Osteoblast (primary cell): ENCODE data around the gene SACS. TPM values are rescaled to one million over a fixed set of nuclear protein-coding genes. Genes with fewer than 3 reads are reported as not detected.

Source experiments
- DNase-seq: peaks from one replicate; pipeline ENCODE4 v3.0.0; 2011; ENCODE audit warnings: low spot score, mixed read lengths; ENCODE audit not compliant: insufficient read length; ENCODE audit errors: missing footprints
- H2AFZ ChIP-seq: 2 replicates; pipeline ENCODE4 v1.6.0; 2011; ENCODE audit warnings: mild to moderate bottlenecking, low read length
- H3K27ac ChIP-seq: 2 replicates; pipeline ENCODE4 v1.5.1; 2011; ENCODE audit warnings: mild to moderate bottlenecking, low read depth, low read length, moderate library complexity
- H3K27me3 ChIP-seq: 2 replicates; pipeline ENCODE4 v1.6.0; 2012; ENCODE audit warnings: mild to moderate bottlenecking, control low read depth, inconsistent platforms, low read length, moderate library complexity; ENCODE audit not compliant: insufficient read depth
- H3K36me3 ChIP-seq: 2 replicates; pipeline ENCODE4 v1.5.1; 2011; ENCODE audit warnings: mild to moderate bottlenecking, low read length, control low read depth, moderate library complexity; ENCODE audit not compliant: insufficient read depth
- H3K4me1 ChIP-seq: 2 replicates; pipeline ENCODE4 v1.5.1; 2011; ENCODE audit warnings: mild to moderate bottlenecking, low read length, control low read depth, moderate library complexity; ENCODE audit not compliant: insufficient read depth
- H3K4me2 ChIP-seq: 2 replicates; pipeline ENCODE4 v1.6.0; 2011; ENCODE audit warnings: mild to moderate bottlenecking, low read length; ENCODE audit not compliant: insufficient read depth
- H3K4me3 ChIP-seq: fragments of 200-600 bp; sonication (generic); 3 replicates; pipeline ENCODE4 v1.5.1; 2012; ENCODE audit warnings: mild to moderate bottlenecking, low read length, inconsistent platforms; ENCODE audit not compliant: insufficient read depth
- H3K79me2 ChIP-seq: 2 replicates; pipeline ENCODE4 v1.6.0; 2012; ENCODE audit warnings: mild to moderate bottlenecking, low read length, control low read depth, inconsistent platforms; ENCODE audit not compliant: insufficient read depth
- H3K9me3 ChIP-seq: 2 replicates; pipeline ENCODE4 v1.5.1; 2011; ENCODE audit warnings: low read depth, low read length, control low read depth
- H4K20me1 ChIP-seq: 2 replicates; pipeline ENCODE4 v1.6.0; 2012; ENCODE audit warnings: mild to moderate bottlenecking, low read length, control low read depth; ENCODE audit not compliant: insufficient read depth
- total RNA-seq: library from RNA; depleted of rRNA; stranded (reverse); fragments of >200 nt; gene quantifications from 2 replicates; pipeline ENCODE4 v1.2.3, GENCODE V29; 2012
- TF ChIP-seq, protein P1 (sequence below): IDR thresholded peaks from 2 replicates; pipeline ENCODE4 v1.5.1; 2011; ENCODE audit warnings: mild to moderate bottlenecking, low read depth, low read length, moderate library complexity; ENCODE audit errors: extremely low read depth

Gene SACS
- total RNA-seq, 1 donor: 59.0 TPM

DNA sequence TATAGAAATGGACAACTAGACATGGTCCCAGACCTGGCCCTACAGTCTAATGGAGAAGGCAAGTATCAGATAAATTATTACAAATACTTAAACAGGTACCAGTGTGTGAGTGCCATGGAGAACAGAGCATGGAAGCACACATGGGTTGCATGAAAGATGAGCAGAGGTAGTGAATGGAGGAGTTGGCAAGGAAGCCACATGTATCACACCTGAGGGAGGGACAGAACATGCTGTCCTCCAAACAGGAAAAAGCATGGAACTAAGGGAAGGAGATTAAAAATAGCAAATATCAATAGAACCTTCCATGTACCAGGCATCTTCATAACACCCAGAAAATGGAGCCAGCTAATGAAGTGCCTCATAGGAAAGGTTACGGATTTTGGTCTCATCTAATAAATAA lies 85.9 kb downstream of the SACS start:
- TF ChIP-seq, protein P1, sequence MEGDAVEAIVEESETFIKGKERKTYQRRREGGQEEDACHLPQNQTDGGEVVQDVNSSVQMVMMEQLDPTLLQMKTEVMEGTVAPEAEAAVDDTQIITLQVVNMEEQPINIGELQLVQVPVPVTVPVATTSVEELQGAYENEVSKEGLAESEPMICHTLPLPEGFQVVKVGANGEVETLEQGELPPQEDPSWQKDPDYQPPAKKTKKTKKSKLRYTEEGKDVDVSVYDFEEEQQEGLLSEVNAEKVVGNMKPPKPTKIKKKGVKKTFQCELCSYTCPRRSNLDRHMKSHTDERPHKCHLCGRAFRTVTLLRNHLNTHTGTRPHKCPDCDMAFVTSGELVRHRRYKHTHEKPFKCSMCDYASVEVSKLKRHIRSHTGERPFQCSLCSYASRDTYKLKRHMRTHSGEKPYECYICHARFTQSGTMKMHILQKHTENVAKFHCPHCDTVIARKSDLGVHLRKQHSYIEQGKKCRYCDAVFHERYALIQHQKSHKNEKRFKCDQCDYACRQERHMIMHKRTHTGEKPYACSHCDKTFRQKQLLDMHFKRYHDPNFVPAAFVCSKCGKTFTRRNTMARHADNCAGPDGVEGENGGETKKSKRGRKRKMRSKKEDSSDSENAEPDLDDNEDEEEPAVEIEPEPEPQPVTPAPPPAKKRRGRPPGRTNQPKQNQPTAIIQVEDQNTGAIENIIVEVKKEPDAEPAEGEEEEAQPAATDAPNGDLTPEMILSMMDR: no peak
- Histone ChIP-seq H2AFZ (no peak overlapping the region), H3K4me3 (no peak overlapping the region), H3K27ac (no peak overlapping the region), H3K79me2 (peaks cover 84% of the 10 kb centered on the region), H4K20me1 (peaks cover 5% of the 10 kb centered on the region), H3K36me3 (peaks cover 55% of the 10 kb centered on the region), H3K9me3 (no peaks in the 10 kb centered on the region), H3K4me1 (peaks cover 16% of the 10 kb centered on the region), H3K4me2 (no peak overlapping the region), H3K27me3 (no peaks in the 10 kb centered on the region)
- DNase-seq: no peak

- H4K20me1 ChIP-seq: peaks cover 4% of the 10 kb centered on the region
- DNase-seq: no peak
These were observed 88.4 kb downstream of the SACS start for GRCh38 chr13:23344931-23345595.

DNA sequence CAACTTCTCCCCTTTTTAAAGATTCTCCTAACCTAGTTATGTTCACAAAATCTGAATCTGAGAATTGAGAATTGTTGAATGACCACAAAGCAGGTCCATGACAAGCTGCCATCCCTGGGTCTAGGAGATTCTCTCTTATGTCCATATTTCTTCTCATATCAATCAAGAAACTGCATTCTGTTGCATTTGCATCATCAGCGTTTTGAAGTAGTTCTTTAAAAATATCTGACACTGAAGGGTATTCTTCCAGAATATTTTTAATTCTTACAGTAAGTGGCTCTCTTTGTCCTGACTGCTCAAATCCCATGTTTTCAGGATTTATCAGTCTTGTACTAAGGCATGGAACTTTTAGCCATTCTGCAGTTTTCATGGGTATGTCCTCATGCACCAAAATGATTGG lies 94.3 kb downstream of the SACS start:
- DNase-seq: no peak
- TF ChIP-seq, protein P1: no peak
- Histone ChIP-seq H2AFZ (no peak overlapping the region), H3K36me3 (peaks cover 59% of the 10 kb centered on the region), H3K79me2 (peaks cover 8% of the 10 kb centered on the region), H3K4me2 (no peak overlapping the region), H3K4me1 (no peaks in the 10 kb centered on the region), H3K27ac (no peak overlapping the region), H3K9me3 (no peaks in the 10 kb centered on the region), H4K20me1 (no peaks in the 10 kb centered on the region), H3K4me3 (no peak overlapping the region), H3K27me3 (no peaks in the 10 kb centered on the region)

More at GRCh38 chr13:23344931-23345595, 88.4 kb downstream of the SACS start:
- Histone ChIP-seq H3K9me3 (no peaks in the 10 kb centered on the region), H3K4me2 (no peak overlapping the region), H3K27me3 (no peaks in the 10 kb centered on the region), H3K27ac (no peak overlapping the region), H3K36me3 (peaks cover 60% of the 10 kb centered on the region), H3K4me3 (no peak overlapping the region), H2AFZ (no peak overlapping the region), H3K4me1 (peaks cover 12% of the 10 kb centered on the region), H3K79me2 (peaks cover 61% of the 10 kb centered on the region)
- TF ChIP-seq, protein P1: no peak

DNA sequence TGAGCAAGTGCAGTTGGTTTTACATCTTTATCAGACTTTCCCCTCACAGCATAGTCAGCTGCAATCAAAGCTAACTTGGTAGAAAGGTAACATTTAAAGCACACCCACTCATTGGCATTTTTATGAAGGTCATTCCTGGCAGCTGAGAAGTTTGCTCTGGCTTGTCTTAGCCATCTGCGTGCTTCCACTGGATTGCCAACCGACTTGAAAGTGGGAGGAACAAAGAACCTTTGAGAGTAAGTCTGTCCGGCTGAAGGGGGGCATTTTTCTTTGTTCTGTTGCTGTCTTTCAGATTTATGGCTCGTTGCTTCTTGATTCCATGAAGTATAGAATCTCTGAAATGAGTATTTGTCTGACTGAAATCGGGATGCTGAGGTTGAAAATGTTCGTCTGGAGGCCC lies 103.1 kb downstream of the SACS start:
- Histone ChIP-seq H2AFZ (no peak overlapping the region), H3K4me1 (no peaks in the 10 kb centered on the region), H3K27me3 (no peaks in the 10 kb centered on the region), H3K4me2 (no peak overlapping the region), H3K79me2 (no peaks in the 10 kb centered on the region), H4K20me1 (no peaks in the 10 kb centered on the region), H3K9me3 (no peaks in the 10 kb centered on the region), H3K36me3 (peaks cover 18% of the 10 kb centered on the region), H3K4me3 (no peak overlapping the region), H3K27ac (no peak overlapping the region)
- TF ChIP-seq, protein P1: no peak
- no peak for DNase-seq
